Hepatocyte (in vitro differentiated cells): Measurements from ENCODE around the gene LRRC23. TPM values are rescaled to one million over a fixed set of nuclear protein-coding genes. Genes with fewer than 3 reads are reported as not detected.

Experiments used
- DNase-seq: peaks from one replicate; pipeline ENCODE4 v3.0.0-alpha.2; 2016; ENCODE audit warnings: low spot score
- H2AFZ ChIP-seq: fragments of 200-600 bp; sonication (generic); 2 replicates; pipeline ENCODE4 v1.6.0; 2016; ENCODE audit warnings: antibody characterized with exemption, mild to moderate bottlenecking
- H3K27ac ChIP-seq: fragments of 200-600 bp; sonication (generic); 2 replicates; pipeline ENCODE4 v1.5.1; 2016; ENCODE audit warnings: mild to moderate bottlenecking
- H3K27me3 ChIP-seq: fragments of 200-600 bp; sonication (generic); 2 replicates; pipeline ENCODE4 v1.6.1; 2016
- H3K36me3 ChIP-seq: fragments of 200-600 bp; sonication (generic); replicated peaks from 2 replicates; pipeline ENCODE4 v1.5.1; 2016; ENCODE audit warnings: low read depth; ENCODE audit not compliant: insufficient read depth
- H3K4me1 ChIP-seq: fragments of 200-600 bp; sonication (generic); 2 replicates; pipeline ENCODE4 v1.5.1; 2016; ENCODE audit warnings: mild to moderate bottlenecking, moderate library complexity; ENCODE audit not compliant: insufficient read depth
- H3K4me2 ChIP-seq: fragments of 200-600 bp; sonication (generic); 2 replicates; pipeline ENCODE4 v1.6.0; 2016
- H3K4me3 ChIP-seq: fragments of 200-600 bp; sonication (generic); 2 replicates; pipeline ENCODE4 v1.5.1; 2016; ENCODE audit warnings: mild to moderate bottlenecking
- H3K79me2 ChIP-seq: fragments of 200-600 bp; sonication (generic); 2 replicates; pipeline ENCODE4 v1.6.0; 2017; ENCODE audit warnings: mild to moderate bottlenecking
- H3K9me2 ChIP-seq: fragments of 200-600 bp; sonication (generic); replicated peaks from 2 replicates; pipeline ENCODE4 v1.6.0; 2017; ENCODE audit warnings: mild to moderate bottlenecking; ENCODE audit not compliant: insufficient read depth
- H3K9me3 ChIP-seq: fragments of 200-600 bp; sonication (generic); 2 replicates; pipeline ENCODE4 v1.5.1; 2016; ENCODE audit warnings: low read depth, mild to moderate bottlenecking
- H4K20me1 ChIP-seq: fragments of 200-600 bp; sonication (generic); 2 replicates; pipeline ENCODE4 v1.6.0; 2016; ENCODE audit warnings: mild to moderate bottlenecking; ENCODE audit not compliant: insufficient read depth, poor library complexity, severe bottlenecking
- CTCF ChIP-seq: fragments of 200-600 bp; sonication (generic); IDR thresholded peaks from 2 replicates; pipeline ENCODE4 v1.5.1; 2016; ENCODE audit warnings: antibody characterized with exemption, mild to moderate bottlenecking; ENCODE audit not compliant: poor library complexity
- EZH2 ChIP-seq: fragments of 200-600 bp; sonication (generic); IDR thresholded peaks from 2 replicates; pipeline ENCODE4 v1.6.1; 2016; ENCODE audit warnings: antibody characterized with exemption, mild to moderate bottlenecking, borderline replicate concordance
- EZH2phosphoT487 ChIP-seq: fragments of 200-600 bp; sonication (generic); IDR thresholded peaks from one replicate; pipeline ENCODE4 v1.6.1; 2018; ENCODE audit warnings: antibody characterized with exemption, mild to moderate bottlenecking, low read depth, moderate library complexity; ENCODE audit not compliant: unreplicated experiment, severe bottlenecking
- WGBS: methylation state at CpG from one replicate; pipeline ENCODE4 v1.1.6; 2016; ENCODE audit warnings: low lambda C conversion rate; ENCODE audit errors: missing lambda C conversion rate; 5-methylcytosine and 5-hydroxymethylcytosine counted together
- polyA plus RNA-seq: library from polyadenylated mRNA; unstranded; fragments of >200 nt; fragmentation: Nextera tagmentation; extraction: Ambion mirVana; gene quantifications from 2 replicates; pipeline ENCODE4 v1.2.1, GENCODE V29; 2016
- total RNA-seq: library from RNA; depleted of rRNA; stranded (reverse); fragments of >200 nt; gene quantifications from 2 replicates; pipeline ENCODE4 v1.2.3, GENCODE V29; 2014

LRRC23 gene
- total and polyA plus RNA-seq, 2 experiments from 2014 or later = 8.2 to 12.9 TPM

GRCh38 chr12:6961278-6961694 is 56.7 kb downstream of the LRRC23 start:
- no peaks in the 10 kb centered on the region for H3K27me3 ChIP-seq

DNA sequence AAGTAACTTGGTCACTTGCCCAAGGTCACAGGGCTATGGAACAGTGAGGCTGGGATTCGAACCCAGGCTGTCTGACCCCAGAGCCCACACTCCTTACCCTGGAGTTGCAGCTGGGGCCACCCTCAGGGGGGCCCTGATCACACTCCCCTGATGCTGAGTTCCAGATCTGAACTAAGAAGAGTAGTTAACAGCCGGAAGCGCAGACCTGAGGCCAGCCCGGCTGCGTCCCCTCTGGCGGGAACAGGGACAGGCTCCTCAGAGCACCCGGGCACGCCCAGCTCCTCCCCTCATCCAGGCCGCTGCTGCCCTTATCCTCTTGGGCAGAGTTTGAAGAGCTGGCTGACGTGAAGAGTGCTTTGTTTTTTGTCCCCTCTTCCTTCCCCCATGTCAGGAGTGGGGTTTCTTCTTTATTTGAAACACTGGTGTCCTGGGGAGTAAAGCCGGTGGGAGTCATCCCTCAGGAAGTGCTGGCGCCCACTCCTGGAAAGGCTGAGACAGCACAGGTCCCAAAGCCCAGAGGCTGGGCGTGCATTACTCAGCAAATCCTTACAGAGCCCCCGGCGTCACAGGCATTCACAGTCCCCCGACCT is 57.2 kb downstream of the LRRC23 start:
- WGBS = 15% methylated on average over 16 of the region's 16 CpGs
- Histone ChIP-seq H3K36me3 (no peaks in the 10 kb centered on the region), H2AFZ (peak overlapping the region; percentile 4), H3K27me3 (no peaks in the 10 kb centered on the region), H3K4me2 (peak overlapping the region; percentile 84), H3K4me1 (peaks cover 17% of the 10 kb centered on the region), H3K9me2 (no peaks in the 10 kb centered on the region), H3K79me2 (peaks cover 27% of the 10 kb centered on the region), H3K9me3 (no peaks in the 10 kb centered on the region), H3K4me3 (no peak overlapping the region), H3K27ac (peak overlapping the region; percentile 100), H4K20me1 (peaks cover 6% of the 10 kb centered on the region)
- peak; percentile 89 for DNase-seq
- TF ChIP-seq EZH2 (no peak), CTCF (peak; percentile 58), EZH2phosphoT487 (no peak)

More at GRCh38 chr12:6961278-6961694, 56.7 kb downstream of the LRRC23 start:
- no peak overlapping the region for H3K4me3 ChIP-seq
- H3K9me3 ChIP-seq = no peaks in the 10 kb centered on the region
- H4K20me1 ChIP-seq = peaks cover 4% of the 10 kb centered on the region
- H3K4me2 ChIP-seq = peak overlapping the region; percentile 84
- H3K9me2 ChIP-seq = no peaks in the 10 kb centered on the region
- peaks cover 22% of the 10 kb centered on the region for H3K79me2 ChIP-seq
- peak overlapping the region; percentile 100 for H3K27ac ChIP-seq
- peak; percentile 43 for DNase-seq
- H3K36me3 ChIP-seq = no peaks in the 10 kb centered on the region
- H2AFZ ChIP-seq = peak overlapping the region; percentile 4
- TF ChIP-seq EZH2 = no peak
- no peak for TF ChIP-seq EZH2phosphoT487
- no peak for TF ChIP-seq CTCF
- WGBS = 64% methylated on average over 24 of the region's 24 CpGs
- peaks cover 17% of the 10 kb centered on the region for H3K4me1 ChIP-seq

DNA sequence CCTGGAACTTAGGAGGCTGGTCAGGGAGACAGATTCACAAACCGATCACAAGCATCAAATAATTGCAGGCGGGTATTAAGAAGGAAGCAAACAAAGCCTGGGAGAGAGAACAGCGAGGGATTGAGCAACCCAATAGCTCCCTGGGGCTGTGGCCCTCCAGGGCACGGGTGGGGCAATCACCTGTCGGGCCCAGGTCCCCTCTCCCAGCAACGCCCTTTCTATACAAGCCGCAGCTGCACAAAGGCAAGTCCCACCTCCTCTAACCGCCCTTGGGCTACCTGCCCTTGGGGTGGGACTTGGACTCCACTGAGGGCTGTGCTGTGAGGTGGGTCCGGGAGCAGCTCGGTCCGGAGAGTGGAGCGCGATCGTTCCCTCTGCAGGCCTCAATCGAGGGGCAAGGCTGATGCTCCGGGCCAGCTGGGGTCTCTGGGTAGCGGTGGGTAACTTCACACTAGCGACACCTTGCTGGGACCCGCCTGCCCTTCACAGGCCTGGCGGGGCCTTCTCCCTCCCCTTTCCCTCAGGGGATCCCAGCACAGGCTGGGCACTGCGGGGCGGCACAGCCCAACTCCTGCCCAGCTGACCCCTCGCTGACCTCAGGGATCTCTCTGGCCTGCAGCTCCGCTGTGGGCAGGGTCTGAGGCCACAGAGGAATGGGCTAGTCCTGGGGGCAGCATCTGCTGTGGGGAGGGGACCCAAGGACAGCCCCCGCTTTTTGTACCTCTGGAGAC is 57.8 kb downstream of the LRRC23 start:
- no peak for TF ChIP-seq EZH2
- TF ChIP-seq EZH2phosphoT487 = no peak
- no peak for TF ChIP-seq CTCF
- Histone ChIP-seq H2AFZ (peak overlapping the region; percentile 4), H3K36me3 (no peaks in the 10 kb centered on the region), H3K4me3 (peak overlapping the region; percentile 25), H4K20me1 (peaks cover 6% of the 10 kb centered on the region), H3K27ac (peak overlapping the region; percentile 100), H3K9me3 (no peaks in the 10 kb centered on the region), H3K9me2 (no peaks in the 10 kb centered on the region), H3K4me1 (peaks cover 17% of the 10 kb centered on the region), H3K27me3 (no peaks in the 10 kb centered on the region), H3K4me2 (peak overlapping the region; percentile 84), H3K79me2 (peaks cover 34% of the 10 kb centered on the region)
- 40% methylated on average over 25 of the region's 25 CpGs for WGBS
- DNase-seq = peak; percentile 81
